Adipose tissue (tissue), 3 donors: ENCODE data around the gene MYOZ3. TPM values are rescaled to one million over a fixed set of nuclear protein-coding genes. Genes with fewer than 3 reads are reported as not detected.

ENCODE experiments used
- H3K27ac ChIP-seq: one replicate; pipeline ENCODE4 v1.5.1; 2013; ENCODE audit warnings: low read depth, low read length
- WGBS, 3 donors: extraction: QIAGEN DNeasy Blood & Tissue Kit; methylation state at CpG; one replicate each; pipeline ENCODE4 v1.1.7; 2013; 5-methylcytosine and 5-hydroxymethylcytosine counted together
- polyA plus RNA-seq, 3 donors: library from polyadenylated mRNA; stranded (reverse); fragments of 200-250 nt; gene quantifications; one replicate each; pipeline ENCODE4 v1.2.3, GENCODE V29; 2013
- donor health status: healthy with polysubstance abuse.
- donor health status: Bipolar disorder and iron deficiency.
- donor health status: healthy.

Gene MYOZ3
- polyA plus RNA-seq, 3 donors = 0.06 to 0.79 (median 0.24) TPM

- H3K27ac ChIP-seq = no peak overlapping the region
- WGBS, 3 donors = 2 to 3% (median 3%) methylated on average over 43 to 51 of the region's 51 CpGs
Observed at GRCh38 chr5:150671509-150672236, 10.6 kb downstream of the MYOZ3 start.

GRCh38 chr5:150672237-150672883, 11.3 kb downstream of the MYOZ3 start:
- no peak overlapping the region for H3K27ac ChIP-seq
- 3 to 4% (median 3%) methylated on average over 35 to 38 of the region's 38 CpGs for WGBS, 3 donors

DNA sequence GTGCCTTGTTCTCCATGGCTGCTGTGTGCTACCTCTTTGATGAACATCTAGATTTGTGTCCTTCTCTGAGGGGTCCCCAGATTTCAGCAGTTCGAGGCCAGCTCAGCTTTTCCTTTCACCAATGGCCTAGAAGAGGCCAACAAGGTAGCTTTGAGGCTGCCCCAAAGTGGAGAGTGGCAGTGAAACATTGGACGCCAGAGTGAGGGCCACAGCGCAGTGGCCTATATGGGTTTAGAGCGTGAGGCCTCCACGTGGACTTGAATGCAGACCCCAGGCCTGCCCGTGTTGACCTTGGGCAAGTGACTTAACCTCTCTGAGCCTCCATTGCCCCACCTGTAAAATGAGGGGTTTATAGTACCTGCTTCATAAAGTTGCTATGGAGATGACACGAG, 11.8 kb downstream of the MYOZ3 start:
- WGBS, 3 donors = 67 to 82% (median 75%) methylated on average over 7 of the region's 7 CpGs
- no peak overlapping the region for H3K27ac ChIP-seq

- H3K27ac ChIP-seq = peak overlapping the region; percentile 20
- 69 to 81% (median 69%) methylated on average over 4 of the region's 4 CpGs for WGBS, 3 donors
Observed at GRCh38 chr5:150674341-150674821, 13.3 kb downstream of the MYOZ3 start.

DNA sequence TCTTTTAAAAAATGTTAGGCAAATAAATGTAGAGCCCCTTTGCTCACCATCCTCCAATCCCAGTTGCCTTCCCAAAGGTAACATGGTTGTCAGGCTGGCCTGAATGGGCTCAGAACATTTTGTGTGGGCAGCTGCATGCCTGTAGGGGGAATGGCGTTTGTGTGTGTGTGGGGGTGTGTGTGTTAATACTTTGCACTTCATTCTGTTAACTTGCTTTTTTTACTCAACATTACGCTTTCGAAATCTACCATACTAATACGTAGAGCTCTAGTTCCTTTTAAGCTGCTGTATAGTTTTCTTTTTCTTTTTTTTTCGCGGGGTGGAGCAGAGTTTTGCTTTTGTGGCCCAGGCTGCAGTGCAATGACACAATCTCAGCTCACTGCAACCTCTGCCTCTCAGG, 14.0 kb downstream of the MYOZ3 start:
- 61 to 92% (median 62%) methylated on average over 6 of the region's 6 CpGs for WGBS, 3 donors
- H3K27ac ChIP-seq = no peak overlapping the region

GRCh38 chr5:150676578-150676977, 15.5 kb downstream of the MYOZ3 start:
- H3K27ac ChIP-seq = no peak overlapping the region
- WGBS, 3 donors = 86 to 95% (median 91%) methylated on average over 9 of the region's 9 CpGs

GRCh38 chr5:150689120-150689519, 28.1 kb downstream of the MYOZ3 start:
- no peak overlapping the region for H3K27ac ChIP-seq
- WGBS, 3 donors = 77 to 96% (median 96%) methylated on average over 1 of the region's 1 CpG

GRCh38 chr5:150690760-150691159, 29.7 kb downstream of the MYOZ3 start:
- H3K27ac ChIP-seq = no peak overlapping the region
- 75 to 78% (median 78%) methylated on average over 6 of the region's 6 CpGs for WGBS, 3 donors

GRCh38 chr5:150692276-150692675, 31.2 kb downstream of the MYOZ3 start:
- H3K27ac ChIP-seq = no peak overlapping the region
- WGBS, 3 donors = 88 to 92% (median 91%) methylated on average over 3 of the region's 3 CpGs

- WGBS, 3 donors = 71 to 90% (median 73%) methylated on average over 3 of the region's 3 CpGs
- H3K27ac ChIP-seq = no peak overlapping the region
Observed at GRCh38 chr5:150694612-150695011, 33.6 kb downstream of the MYOZ3 start.

DNA sequence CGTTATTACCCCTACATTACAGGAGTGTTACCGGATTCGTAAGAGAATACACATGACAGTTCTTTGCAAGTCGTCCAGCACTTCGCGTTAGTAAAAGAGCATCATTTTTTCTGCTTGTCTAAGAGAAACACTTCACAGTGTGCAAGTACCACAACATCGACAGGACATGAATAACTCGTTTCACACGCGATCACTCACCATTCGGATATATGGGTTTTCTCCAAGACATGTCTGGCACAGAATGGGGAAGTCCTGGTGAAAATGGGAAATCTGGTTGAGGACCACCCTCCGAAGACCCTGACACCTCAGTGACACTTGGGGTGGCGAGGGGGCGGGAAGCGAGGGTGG, 39.2 kb downstream of the MYOZ3 start:
- 1 to 2% (median 2%) methylated on average over 15 of the region's 15 CpGs for WGBS, 3 donors

DNA sequence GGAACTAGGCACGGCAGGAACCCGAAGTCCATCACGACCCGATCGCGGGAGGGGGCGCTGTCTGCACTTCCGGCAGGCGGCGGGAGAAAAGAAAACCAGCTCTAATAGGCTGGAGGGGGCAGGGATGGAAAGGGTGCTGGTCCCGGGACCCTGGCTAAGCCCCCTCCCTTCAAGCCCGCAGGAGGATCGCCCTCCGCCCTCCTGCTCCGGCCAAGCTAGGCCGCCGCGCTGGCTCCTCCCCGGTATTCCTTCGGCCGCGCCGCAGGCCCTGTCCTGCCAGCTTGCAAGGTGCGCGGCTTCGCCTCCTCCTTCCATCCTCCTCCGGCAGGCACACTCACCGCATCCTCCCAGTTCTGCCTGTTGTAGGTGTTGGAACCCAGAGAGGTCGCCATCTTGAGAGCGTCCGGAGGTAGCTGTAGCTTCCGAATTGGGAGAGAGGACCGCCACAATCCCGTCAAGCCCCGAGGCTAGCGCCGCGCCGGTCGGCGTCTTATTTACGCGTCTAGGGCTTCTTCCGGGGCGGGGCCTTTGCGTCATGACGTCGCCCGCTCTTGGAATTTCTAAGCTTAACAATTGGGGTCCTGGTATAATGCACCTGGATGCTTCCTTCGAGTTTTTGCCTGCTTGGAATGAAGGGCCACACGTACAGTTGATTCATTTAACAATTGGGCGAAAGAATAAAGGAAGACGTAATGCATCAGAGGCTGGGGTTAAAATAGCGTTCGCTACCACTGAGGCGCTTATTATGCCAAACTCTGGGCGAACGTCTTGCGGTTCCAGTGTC, 39.7 kb downstream of the MYOZ3 start, which contains the start of gene RBM22:
Gene RBM22 (minus strand): TSS at position 469 of the 784 bp plus-strand sequence. CDS start 77 bp downstream, at position 392.
- peak within 1 kb of the TSS; percentile 99 for H3K27ac ChIP-seq
- WGBS, 3 donors = 0 to 1% (median 1%) methylated on average over 56 to 59 of the region's 59 CpGs

More for the DNA sequence above, 39.2 kb downstream of the MYOZ3 start:
- peak overlapping the region; percentile 99 for H3K27ac ChIP-seq

DNA sequence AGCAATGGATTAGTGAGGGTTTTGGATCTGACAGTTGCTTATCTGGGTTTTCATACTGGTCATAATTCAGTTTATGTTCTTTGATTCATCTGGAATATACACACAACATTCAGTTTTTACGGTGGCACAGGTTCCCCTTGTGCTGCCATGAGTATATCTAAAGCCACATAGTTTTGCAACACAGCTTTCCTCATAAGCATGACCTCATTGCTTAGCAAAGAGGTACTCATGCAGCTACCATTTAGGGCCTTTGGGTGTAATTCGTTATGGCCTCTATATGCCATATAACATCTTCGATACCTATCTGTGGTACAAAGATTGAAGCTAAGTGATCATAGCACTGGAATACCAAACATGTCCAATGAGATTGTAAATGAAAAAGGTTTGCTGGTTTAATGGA, 42.7 kb downstream of the MYOZ3 start:
- 67 to 84% (median 75%) methylated on average over 3 of the region's 3 CpGs for WGBS, 3 donors
- H3K27ac ChIP-seq = no peak overlapping the region

- 60 to 63% (median 60%) methylated on average over 4 of the region's 4 CpGs for WGBS, 3 donors
- no peak overlapping the region for H3K27ac ChIP-seq
Observed at GRCh38 chr5:150706776-150707390, 45.8 kb downstream of the MYOZ3 start.

- H3K27ac ChIP-seq = no peak overlapping the region
- WGBS, 3 donors = 51 to 59% (median 54%) methylated on average over 2 of the region's 2 CpGs
Observed at GRCh38 chr5:150710165-150710564, 49.1 kb downstream of the MYOZ3 start.

DNA sequence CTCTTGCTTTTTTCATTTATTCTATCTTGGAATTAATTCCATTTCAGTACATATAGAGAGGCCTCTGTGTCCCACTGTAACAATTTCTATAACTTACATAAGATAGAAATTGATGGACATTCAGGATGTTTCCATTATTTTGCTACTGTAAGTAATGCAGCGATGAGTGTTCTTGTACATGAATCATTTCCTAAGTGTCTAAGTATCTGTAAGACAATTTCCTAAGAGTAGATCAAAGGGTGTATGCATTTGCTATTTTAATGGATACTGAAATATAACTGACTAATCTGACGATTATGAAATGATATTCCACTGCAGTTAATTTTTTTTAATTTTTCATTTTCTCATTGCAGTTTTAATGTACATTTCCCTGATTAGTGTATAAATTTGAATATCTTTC, 62.8 kb downstream of the MYOZ3 start:
- WGBS, 3 donors = 73 to 92% (median 90%) methylated on average over 2 of the region's 2 CpGs
- H3K27ac ChIP-seq = no peak overlapping the region
